Nucleus accumbens (tissue), 56 donors: ENCODE results near the gene CERS6.

ENCODE experiments used
- DNase-seq, 56 donors: peaks; one replicate each; lab custom pipeline; 2025; lab: John Stamatoyannopoulos, UW

CERS6 gene

DNA sequence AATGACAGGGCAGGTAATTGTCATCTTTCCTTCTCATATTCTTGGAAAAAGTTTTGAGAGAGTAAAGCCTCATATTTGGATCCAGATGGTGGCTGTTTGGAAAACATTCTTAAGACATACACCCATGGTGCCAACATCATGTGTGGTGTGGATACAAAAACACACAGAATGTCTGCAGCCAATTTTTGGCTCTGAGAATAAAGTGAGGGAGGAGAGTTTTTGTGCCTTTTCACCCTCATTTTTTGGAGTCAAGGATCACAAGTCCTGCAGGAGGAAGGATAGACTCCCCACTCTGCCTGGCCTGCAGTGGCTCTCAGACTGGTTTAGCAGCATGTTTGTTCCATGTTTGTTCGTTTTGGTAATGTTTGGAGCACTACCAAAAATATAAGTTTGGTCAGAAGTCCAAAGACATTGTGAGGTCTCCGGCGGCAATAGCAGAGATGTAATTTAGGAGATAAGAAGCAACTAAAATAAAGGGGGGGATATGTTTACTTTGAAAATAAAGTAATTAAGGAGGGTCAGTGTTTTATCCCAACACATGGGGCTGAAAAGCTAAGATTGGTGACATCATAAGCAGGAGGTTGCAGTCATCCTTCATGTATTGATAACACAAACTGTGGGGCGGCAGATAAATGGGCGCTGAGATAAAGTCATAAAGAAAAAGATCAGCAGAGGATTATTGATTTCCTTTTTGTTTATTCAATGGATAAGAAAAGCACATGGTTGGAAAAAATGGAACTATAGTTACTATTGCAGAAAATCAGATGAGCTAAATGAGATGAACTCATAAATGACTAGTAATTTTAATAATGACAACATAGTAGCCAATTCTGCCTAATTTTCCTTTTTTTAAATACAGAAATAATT is 347.0 kb downstream of the CERS6 start:
- no peak for DNase-seq

DNA sequence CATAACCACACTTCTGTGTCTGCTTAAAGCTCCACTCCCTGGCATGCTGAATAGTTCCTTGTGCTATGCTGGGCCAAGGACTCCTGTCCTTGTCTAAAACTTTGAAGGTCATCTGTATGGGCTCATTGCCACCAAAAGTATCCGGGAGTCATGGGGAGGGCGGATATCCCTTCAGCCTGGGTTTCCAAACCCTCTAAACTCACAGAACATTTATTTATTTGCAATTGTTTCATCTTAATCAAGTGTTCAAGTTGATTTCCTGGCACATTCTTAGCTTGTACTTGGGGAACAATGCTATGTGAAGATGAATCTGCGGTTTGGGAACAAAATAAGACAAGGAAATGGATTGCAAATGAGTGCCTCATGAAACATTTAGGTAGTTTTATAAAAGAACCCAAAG is 348.1 kb downstream of the CERS6 start:
- DNase-seq = no peak

DNA sequence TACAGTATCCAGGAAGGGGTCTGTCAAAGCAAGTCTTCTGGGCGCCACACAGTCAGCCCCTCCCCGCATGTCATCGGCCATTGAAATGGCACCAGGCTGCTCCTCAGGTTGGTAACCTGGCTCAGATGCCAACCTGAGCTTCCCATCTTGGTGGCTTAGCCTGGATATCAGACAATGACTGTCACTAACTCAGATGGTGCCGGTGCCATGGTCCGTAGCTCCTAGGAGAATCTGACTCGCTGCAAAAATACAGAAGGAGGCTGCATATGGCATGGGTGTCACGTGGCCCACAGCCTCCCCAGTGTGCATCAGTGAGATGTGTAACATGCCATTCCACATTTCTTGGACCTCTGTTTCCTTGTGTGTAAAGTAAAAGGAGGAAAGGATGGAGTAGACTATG is 349.5 kb downstream of the CERS6 start:
- no peak for DNase-seq

DNA sequence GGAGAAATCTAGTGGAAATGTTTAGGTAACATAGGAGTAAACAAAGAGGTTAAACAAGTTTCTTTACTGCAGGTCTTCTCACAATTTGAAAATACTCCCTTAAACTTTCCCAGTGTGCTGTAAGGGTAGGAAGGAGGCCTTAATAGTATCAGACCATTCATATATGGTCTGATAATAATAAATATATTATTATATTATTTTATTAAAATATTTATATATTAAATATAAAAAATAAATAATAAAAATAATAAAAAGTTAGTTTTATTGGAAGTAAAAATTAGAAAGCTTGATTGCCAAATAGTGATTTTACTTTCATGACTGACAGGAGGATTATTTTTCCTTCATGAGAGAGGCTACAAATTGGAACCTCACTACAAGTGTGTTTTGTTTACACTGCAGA is 353.5 kb downstream of the CERS6 start:
- no peak for DNase-seq

DNA sequence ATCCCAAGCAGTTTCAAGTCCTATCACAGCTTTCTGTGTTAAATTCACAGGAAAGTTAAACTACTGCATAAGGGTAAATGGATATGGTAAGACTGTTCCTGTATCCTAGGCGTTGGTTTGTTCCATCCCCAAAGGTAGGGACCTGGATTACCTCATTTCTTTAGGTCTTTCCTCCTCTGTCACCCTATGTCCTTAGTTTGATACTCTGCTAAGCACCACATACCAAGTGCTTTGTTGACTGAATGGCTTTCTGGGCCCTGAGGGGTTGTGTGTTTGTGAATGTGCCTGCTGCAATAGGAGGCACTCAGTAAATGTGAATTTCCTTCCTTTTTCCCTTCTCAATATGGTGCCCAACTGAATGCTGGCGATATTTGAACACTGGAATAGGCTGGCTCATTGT is 354.2 kb downstream of the CERS6 start:
- DNase-seq = no peak

DNA sequence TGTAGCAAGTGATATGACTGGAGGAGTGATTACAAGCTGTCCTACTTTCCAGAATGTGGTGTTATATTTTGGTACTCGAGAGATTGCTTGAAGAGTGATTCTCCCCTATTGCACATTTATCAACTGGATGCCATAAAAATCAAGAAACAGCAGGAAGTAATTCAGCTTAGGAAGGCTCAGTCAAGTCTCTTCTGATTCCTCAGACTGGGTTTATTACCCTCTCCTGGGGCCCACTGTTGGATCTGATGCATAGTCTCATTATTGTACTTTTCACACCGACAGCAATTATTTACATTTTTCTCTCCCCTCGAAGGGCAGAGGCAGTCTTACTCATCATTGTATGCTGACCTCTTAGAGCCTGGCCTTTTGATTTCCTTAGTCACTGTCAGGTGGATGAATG is 355.6 kb downstream of the CERS6 start:
- no peak for DNase-seq

DNA sequence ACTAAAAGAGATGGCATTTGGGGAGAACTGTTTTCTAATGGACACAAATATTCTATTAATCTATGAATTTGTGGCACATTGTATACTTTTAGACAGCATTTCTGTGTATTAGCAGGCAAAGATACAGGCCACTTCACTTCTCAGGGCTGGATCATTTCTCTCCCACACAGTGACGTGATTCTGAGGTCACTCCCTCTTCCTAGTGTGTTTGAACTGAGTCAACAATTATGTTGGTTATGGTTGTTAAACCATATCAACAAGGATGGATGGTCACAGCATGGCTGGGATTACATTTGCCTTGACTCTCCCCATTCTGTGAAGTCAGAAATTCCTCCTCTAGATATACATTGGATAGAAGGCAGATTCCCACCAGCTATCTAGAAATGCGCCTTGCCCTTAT is 358.0 kb downstream of the CERS6 start:
- DNase-seq = no peak

DNA sequence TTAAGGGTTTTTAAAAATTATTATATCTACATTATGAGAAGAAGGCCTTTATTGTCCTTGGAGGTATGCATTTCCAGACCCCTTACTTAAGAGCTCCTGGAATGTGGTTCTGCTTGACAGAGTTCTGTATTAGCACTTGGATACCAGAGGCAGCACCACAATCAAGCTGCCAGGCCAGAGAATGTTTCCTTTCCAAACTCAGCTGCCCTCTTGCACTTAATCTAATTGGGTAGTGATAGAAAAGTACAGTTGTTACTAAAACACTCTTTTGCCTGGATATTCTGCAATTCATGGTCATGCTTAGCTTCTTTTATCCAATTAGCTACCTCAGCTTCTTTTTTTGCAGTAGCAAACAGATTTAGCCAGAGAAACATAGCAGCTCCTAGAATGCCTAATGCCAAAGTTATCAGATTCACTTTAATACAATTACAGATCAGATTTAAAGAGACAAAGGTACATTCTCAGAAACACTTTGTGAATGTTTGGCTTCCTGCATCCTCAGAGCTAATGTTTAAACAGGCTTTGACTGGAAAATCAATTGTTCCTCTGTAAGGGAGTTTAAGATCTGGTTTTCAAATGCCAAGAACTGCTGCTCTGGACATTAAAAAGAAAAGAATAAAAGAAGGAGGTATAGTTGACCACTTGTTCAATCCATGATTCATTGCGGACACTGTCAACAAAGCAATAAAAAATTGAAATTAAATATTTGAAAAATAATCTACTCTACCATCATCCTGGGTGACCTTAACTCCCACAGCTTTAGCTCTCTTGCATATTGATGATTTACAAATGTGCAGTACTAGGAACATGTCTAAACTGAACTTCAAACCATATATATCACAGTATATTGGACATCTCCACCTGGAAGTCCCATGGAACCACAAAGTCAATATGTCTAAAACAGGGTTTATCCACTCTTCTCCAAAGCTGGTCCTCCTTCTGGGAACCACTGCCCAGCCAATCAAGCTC is 359.2 kb downstream of the CERS6 start:
- no peak for DNase-seq

DNA sequence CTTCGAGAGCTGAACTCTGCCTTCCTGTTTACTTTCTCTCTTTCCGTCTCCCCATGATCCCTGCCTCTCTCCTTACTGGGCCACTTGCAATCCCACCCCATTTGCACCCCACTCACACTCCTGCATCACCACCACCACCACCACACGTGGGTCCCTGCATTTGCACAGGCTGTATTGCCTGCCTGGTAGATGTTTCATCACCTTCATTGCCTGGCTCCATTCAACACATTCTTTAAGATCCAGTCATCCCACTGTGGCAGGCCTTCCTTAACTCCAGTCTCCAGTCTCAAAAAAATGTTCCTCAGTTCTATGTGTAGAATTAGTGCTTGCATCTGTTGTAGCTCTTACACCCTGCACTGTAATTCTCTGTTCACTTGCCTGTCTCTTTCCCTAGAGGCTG is 360.3 kb downstream of the CERS6 start:
- no peak for DNase-seq

DNA sequence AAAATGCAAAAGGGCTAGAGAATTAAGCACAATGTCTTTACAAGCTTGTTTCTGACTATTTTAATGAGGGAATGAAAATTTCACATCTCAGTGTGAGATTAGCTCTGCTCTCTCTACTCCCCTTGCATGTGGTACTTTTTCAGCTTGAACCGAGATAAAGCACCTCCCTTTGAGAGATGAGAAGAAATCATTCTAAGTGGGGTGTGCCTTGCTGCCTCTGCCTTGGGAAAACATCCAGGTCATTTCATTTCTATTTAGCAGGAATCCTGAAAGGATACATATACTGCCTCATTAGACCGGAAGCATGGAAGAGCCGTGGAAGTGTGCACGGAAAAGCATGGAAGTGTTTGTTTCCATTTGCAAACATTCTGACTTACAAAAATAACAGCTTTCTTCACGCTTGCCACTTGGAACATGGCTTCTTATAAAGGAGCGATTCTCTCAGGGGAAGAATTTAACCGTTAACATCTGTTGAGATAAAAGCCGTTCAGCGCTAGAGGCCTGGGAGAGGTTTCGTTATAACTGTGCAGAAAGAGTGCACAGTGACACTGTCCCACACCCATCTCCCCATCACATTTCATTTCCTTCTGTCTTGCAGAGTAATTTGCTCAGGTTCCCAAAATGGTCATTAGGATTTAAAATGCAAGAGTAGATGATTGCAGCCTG is 363.1 kb downstream of the CERS6 start:
- no peak for DNase-seq

DNA sequence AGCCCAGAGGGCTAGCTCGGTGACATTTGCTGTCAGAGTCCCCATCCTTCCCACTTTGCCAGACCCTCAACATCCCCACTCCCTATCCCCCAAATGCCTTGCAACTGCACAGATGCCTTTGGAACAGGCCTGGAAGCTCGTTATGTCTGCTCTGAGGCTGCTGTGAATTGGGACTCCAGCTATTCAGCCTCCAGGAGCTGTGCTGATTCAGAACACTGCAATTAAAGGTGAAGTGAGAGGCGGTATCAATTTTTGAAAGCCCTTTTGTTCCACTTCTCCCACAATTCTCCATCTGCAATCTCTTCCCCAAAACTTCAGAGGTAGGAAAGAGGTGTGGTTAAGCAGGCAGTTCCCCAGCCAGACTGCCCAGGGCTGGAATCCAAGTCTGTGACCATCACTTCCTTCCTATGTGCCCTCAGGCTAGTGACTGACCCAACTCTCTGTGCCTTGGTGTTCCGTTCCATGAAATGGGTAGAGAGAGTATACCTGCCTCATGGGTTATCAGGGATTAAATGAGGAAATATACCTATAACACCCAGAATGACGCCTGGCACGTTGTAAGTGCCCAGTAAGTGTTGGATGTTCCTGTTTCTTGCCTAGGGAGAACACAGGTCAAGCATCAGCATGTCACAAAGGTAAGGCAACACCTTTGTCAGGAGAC is 363.9 kb downstream of the CERS6 start:
- DNase-seq = peak in 16 of 56 donors; percentile 1 to 46 (median 7)

DNA sequence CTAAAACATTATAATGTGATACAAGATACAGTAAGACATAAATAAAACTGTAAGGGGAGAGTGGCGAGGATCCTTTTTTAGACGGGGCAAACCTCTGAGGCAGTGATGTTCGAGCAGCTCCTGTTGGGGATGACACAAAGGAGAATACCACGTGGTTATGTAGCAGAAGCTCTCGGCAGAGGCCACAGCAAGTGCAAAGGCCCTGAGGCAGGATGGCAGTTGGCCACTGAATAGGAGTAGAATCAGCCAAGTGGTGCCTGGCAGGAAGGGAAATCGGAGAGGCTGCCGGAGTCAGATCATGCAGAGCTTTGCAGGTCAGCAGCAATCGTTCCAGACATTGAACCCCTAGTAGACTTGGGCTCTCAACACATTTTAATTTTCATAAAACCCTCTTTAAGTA is 365.5 kb downstream of the CERS6 start:
- DNase-seq = no peak

DNA sequence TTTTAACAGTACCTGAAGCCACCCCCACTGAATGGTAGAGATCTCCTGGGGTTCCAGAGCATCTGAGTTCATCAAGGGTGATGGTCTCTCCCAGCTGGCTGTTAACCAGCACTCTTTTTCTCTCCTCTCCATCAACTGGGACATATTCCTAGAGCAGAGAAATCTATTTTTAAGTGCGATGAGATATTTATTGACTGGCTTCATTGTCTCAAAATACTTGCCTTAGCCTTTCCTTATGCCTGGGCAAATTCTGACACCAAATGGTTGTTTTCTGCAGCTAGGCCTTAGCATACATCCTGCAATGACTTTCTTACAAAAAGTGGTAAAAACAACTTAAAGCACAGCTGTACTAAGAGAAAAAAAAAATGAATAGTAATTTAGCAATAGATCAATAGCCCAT is 365.9 kb downstream of the CERS6 start:
- DNase-seq = no peak
